Heart left ventricle (tissue), 13 donors: ENCODE results near the gene PACSIN1.

Source experiments
- CTCF ChIP-seq, 12 donors: fragments of 200-600 bp; sonication (generic) in 4 of 12; IDR thresholded peaks; one replicate each; pipeline versions ENCODE4 v1.5.0 to v1.8.0; 2018 to 2022; ENCODE audit warnings: antibody characterized with exemption in 12 of 12, mild to moderate bottlenecking in 5 of 12
- POLR2A ChIP-seq, 2 donors: fragments of 450-650 bp; IDR thresholded peaks; one replicate each; pipeline ENCODE4 v1.6.1; 2017; ENCODE audit warnings: antibody characterized with exemption in 2 of 2, mild to moderate bottlenecking in 2 of 2, moderate library complexity in 2 of 2
- donor health status: ischemic (EF 13 %, LVEDD 7.1; RV severe dilation, severe dysfunction).
- donor health status: DM: no; HTN: yes; CAD: no.
- donor health status: DM: no; HTN: no; CAD: no.
- donor health status: ischemic (EF 25% LVEDD 6.9; RV normal size, moderate dysfunction).
- donor health status: ischemic (EF 25% LVEDD 5.7; RV mildly dilated, moderate dysfunction).
- donor health status: ischemic (EF 35%, LVEDD 5.7; RV mildly dilated, moderate dysfunction).
- donor health status: nonischemic (EF 11% LVEDD 7.7; RV severe dilation, severe dysfunction).
- donor health status: DM: yes; HTN: yes; CAD: no.
- donor health status: PGD.
- donor health status: ischemic (EF 29% LVEDD 5.4; RV normal size, mild dysfunction).
- donor health status: nonischemic (EF 23%, LVEDD 6.1; RV moderate dilation, normal function).

GRCh38 chr6:34439442-34439841 is 26.4 kb upstream of the PACSIN1 start:
- TF ChIP-seq CTCF (IDR thresholded peaks at IDR 0.05) (no peak), POLR2A (IDR thresholded peaks at IDR 0.05) (no peak)
